K562 (cell line): ENCODE results near the gene PPIF. TPM values are rescaled to one million over a fixed set of nuclear protein-coding genes. Genes with fewer than 3 reads are reported as not detected.

ENCODE experiments used
- ATF3 ChIP-seq, 2 experiments: fragments of 450-650 bp in 1 of 2; sonication (generic) in 1 of 2; formaldehyde crosslinking in 1 of 2; IDR thresholded peaks in 1 of 2; conservative IDR thresholded peaks in 1 of 2; 2 replicates each; pipeline versions ENCODE4 v1.6.1 to v1.8.1; 2016 to 2023; ENCODE audit warnings: mild to moderate bottlenecking in 2 of 2, moderate library complexity in 2 of 2, inconsistent platforms in 1 of 2, missing genetic modification reagents in 1 of 2
- ZBTB26 ChIP-seq: fragments of 450-650 bp; formaldehyde crosslinking; IDR thresholded peaks from 2 replicates; pipeline ENCODE4 v1.4.0; 2022; ENCODE audit warnings: missing genetic modification characterization
- ZNF217 ChIP-seq: sonication (generic); formaldehyde crosslinking; IDR thresholded peaks from 2 replicates; pipeline ENCODE4 v1.8.0; 2022; ENCODE audit warnings: mild to moderate bottlenecking, missing genetic modification reagents
- ZNF592 ChIP-seq: fragments of 450-650 bp; IDR thresholded peaks from 2 replicates; pipeline ENCODE4 v1.6.1; 2017; ENCODE audit warnings: antibody characterized with exemption, mild to moderate bottlenecking
- polyA plus RNA-seq, 8 experiments: library from polyadenylated mRNA; depleted of rRNA in 4 of 8; stranded (reverse) in 5 of 8; unstranded in 3 of 8; fragments of >200 nt; fragmentation: Nextera tagmentation in 2 of 8; fragmentation: Illumina TruSeq in 1 of 8; extraction: Ambion mirVana in 2 of 8; extraction: Trizol in 1 of 8; gene quantifications; 2 replicates each; pipeline versions ENCODE4 v1.2.1 to v1.2.3, GENCODE V29; 2011 to 2014; ENCODE audit warnings: inconsistent platforms in 1 of 8, missing spikeins in 1 of 8
- total RNA-seq, 7 experiments: library from RNA; depleted of rRNA in 6 of 7; stranded (reverse); fragments of >200 nt in 6 of 7; fragmentation: Illumina TruSeq in 2 of 7; extraction: Trizol in 2 of 7; gene quantifications; 2 replicates each; pipeline versions ENCODE4 v1.2.1 to v1.2.3, GENCODE V29; 2011 to 2021; ENCODE audit warnings: low replicate concordance in 1 of 7

The PPIF gene
- total and polyA plus RNA-seq, 9 of the 15 experiments (the other 6 are each of a cell fraction or from before 2014, with no cell fraction given): 40.9 to 287 (median 117) TPM

GRCh38 chr10:79329529-79329928, 17.7 kb upstream of the PPIF start (continued):
- TF ChIP-seq ATF3 (IDR thresholded peaks at IDR 0.05) (peak; percentile 55), ATF3 (CRISPR knock-in tag; conservative IDR thresholded peaks at IDR 0.05) (no peak), ZNF217 (CRISPR knock-in tag) (no peak), ZBTB26 (no peak), ZNF592 (no peak)
